Measurements from ENCODE around the gene WWOX. TPM values are rescaled to one million over a fixed set of nuclear protein-coding genes. Genes with fewer than 3 reads are reported as not detected.

Gene WWOX
- total and polyA plus RNA-seq, 2 of the 13 experiments (the other 11 are each of a cell fraction or from before 2014, with no cell fraction given): 9.1 to 37.4 TPM

GRCh38 chr16:78390092-78390491 lies 290.6 kb downstream of the WWOX start:
- Histone ChIP-seq H3K27me3 (ENCODE audit: control insufficient read depth in 1 of 2, insufficient read depth in 2 of 2, low read length in 2 of 2) (no peaks in the 10 kb centered on the region), H3K4me3 (replicated peaks in 1 of 3; ENCODE audit: insufficient read depth in 1 of 3, low read depth in 2 of 3, low read length in 3 of 3) (no peak overlapping the region), H3K27ac (ENCODE audit: extremely low read length, insufficient read depth, low read length) (no peak overlapping the region), H4K20me1 (ENCODE audit: insufficient read depth, low read length) (no peaks in the 10 kb centered on the region), H3K9me3 (ENCODE audit: low read length) (peaks cover 10% of the 10 kb centered on the region), H3K79me2 (ENCODE audit: insufficient read depth, low read length) (no peaks in the 10 kb centered on the region), H3K4me1 (ENCODE audit: insufficient read depth, low read length) (no peaks in the 10 kb centered on the region), H3K36me3 (replicated peaks in 1 of 2; ENCODE audit: control insufficient read depth in 1 of 2, insufficient read depth in 2 of 2, low read length in 2 of 2) (no peaks in the 10 kb centered on the region), H3K4me2 (ENCODE audit: low read depth, low read length) (no peak overlapping the region), H3K9ac (ENCODE audit: insufficient read depth, low read depth, low read length) (no peak overlapping the region), H2AFZ (ENCODE audit: low read length) (no peak overlapping the region)
- POLR2A ChIA-PET: no interaction called here
- in situ Hi-C loops (cut with HindIII; ENCODE audit: extremely low pct_ligation_motif_present, low pct_unique_long_range_greater_than_20kb): no loop called here
- BruUV-seq (replicated peaks): no TSS peak
- TF ChIP-seq SYNCRIP (IDR thresholded peaks at IDR 0.05; ENCODE audit: insufficient read depth, low read depth, low read length): no peak
- TF ChIP-seq KDM1A (CRISPR knock-in tag; IDR thresholded peaks at IDR 0.05): no peak
- no peak for TF ChIP-seq NCOA5 (CRISPR knock-in tag; IDR thresholded peaks at IDR 0.05)
- TF ChIP-seq ZNF484 (CRISPR knock-in tag; IDR thresholded peaks at IDR 0.05; ENCODE audit: borderline replicate concordance, low read depth): no peak
- TF ChIP-seq MXD3 (CRISPR knock-in tag; IDR thresholded peaks at IDR 0.05): no peak
- no peak for TF ChIP-seq NRL (CRISPR knock-in tag; IDR thresholded peaks at IDR 0.05; ENCODE audit: borderline replicate concordance)
- no peak for TF ChIP-seq ZNF343 (CRISPR knock-in tag; IDR thresholded peaks at IDR 0.05)
- no peak for TF ChIP-seq ZNF34 (CRISPR knock-in tag; IDR thresholded peaks at IDR 0.05; ENCODE audit: borderline replicate concordance)
- no peak for TF ChIP-seq TAF15 (IDR thresholded peaks at IDR 0.05; ENCODE audit: low read depth, low read length, poor library complexity, severe bottlenecking)
- TF ChIP-seq HNRNPUL1 (IDR thresholded peaks at IDR 0.05; ENCODE audit: low read depth, low read length): no peak
- ATAC-seq (no peak), FAIRE-seq (no peak), DNase-seq (ENCODE audit: low spot score) (no peak)
- intact Hi-C loops (cut with micrococcal nuclease; ENCODE audit: unreplicated experiment): no loop called here
- CTCF ChIA-PET (ENCODE audit: low intra/inter-chr PET ratio, low total read pairs): no interaction called here
- WGBS (ENCODE audit: low lambda C conversion rate): 91% methylated on average over 4 of the region's 4 CpGs
